Measurements from ENCODE around the gene TNFSF13. TPM values are rescaled to one million over a fixed set of nuclear protein-coding genes. Genes with fewer than 3 reads are reported as not detected.

Gene TNFSF13
- total and polyA plus RNA-seq, 2 of the 4 experiments (the other 2 are of a cell fraction): 1.3 TPM; not detected in 1

DNA sequence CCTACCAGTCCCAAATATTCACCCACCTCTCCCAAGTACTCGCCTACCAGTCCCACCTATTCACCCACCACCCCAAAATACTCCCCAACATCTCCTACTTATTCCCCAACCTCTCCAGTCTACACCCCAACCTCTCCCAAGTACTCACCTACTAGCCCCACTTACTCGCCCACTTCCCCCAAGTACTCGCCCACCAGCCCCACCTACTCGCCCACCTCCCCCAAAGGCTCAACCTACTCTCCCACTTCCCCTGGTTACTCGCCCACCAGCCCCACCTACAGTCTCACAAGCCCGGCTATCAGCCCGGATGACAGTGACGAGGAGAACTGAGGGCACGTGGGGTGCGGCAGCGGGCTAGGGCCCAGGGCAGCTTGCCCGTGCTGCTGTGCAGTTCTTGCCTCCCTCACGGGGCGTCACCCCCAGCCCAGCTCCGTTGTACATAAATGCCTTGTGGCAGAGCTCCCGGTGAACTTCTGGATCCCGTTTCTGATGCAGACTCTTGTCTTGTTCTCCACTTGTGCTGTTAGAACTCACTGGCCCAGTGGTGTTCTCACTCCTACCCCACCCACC is 44.6 kb upstream of the TNFSF13 start:
- Histone ChIP-seq H3K36me3 (ENCODE audit: control insufficient read depth, insufficient read depth, low read length) (peaks cover 57% of the 10 kb centered on the region), H4K5ac (ENCODE audit: low read depth, low read length) (no peak overlapping the region), H3K4me2 (ENCODE audit: low read depth, low read length) (no peak overlapping the region), H4K91ac (ENCODE audit: insufficient read depth, low read depth, low read length) (no peak overlapping the region), H3K4ac (ENCODE audit: low read depth, low read length) (no peak overlapping the region), H2AK9ac (replicated peaks; ENCODE audit: low read depth, low read length, poor library complexity) (no peak overlapping the region), H2AK5ac (ENCODE audit: low read depth, low read length) (no peak overlapping the region), H3K9ac (ENCODE audit: low read depth, low read length) (no peak overlapping the region), H2BK20ac (ENCODE audit: low read depth, low read length) (no peak overlapping the region), H3K9me3 (ENCODE audit: control insufficient read depth, insufficient read depth, low read length) (no peaks in the 10 kb centered on the region), H3K23ac (ENCODE audit: low read depth, low read length) (no peak overlapping the region), H2AFZ (replicated peaks; ENCODE audit: low read length, poor library complexity) (no peak overlapping the region), H4K8ac (ENCODE audit: low read depth in 2 of 2, low read length in 2 of 2) (no peak overlapping the region), H3K27me3 (ENCODE audit: control insufficient read depth, insufficient read depth, low read length) (no peaks in the 10 kb centered on the region), H2BK5ac (ENCODE audit: low read depth, low read length, poor library complexity, severe bottlenecking) (no peak overlapping the region), H3K27ac (ENCODE audit: insufficient read depth, low read length) (no peak overlapping the region), H3K14ac (replicated peaks; ENCODE audit: low read depth, low read length) (no peak overlapping the region), H3K4me3 (ENCODE audit: insufficient read depth, low read depth, low read length) (no peak overlapping the region), H3K9me1 (ENCODE audit: insufficient read depth, low read length) (no peaks in the 10 kb centered on the region), H3K56ac (ENCODE audit: extremely low read depth, insufficient read depth, low read length) (no peak overlapping the region), H3K79me1 (ENCODE audit: low read depth in 1 of 2, low read length in 2 of 2) (0 out of 4 replicates have a peak, but pooled peaks cover 0 to 5% of the 10 kb centered on the region in 2 experiments), H2BK120ac (ENCODE audit: low read depth, low read length) (no peak overlapping the region), H3K4me1 (ENCODE audit: control insufficient read depth, insufficient read depth, low read length) (0 out of 2 replicates have a peak, but pooled peaks cover 1% of the 10 kb centered on the region), H4K20me1 (ENCODE audit: insufficient read depth, low read length) (peaks cover 3% of the 10 kb centered on the region; the same call in 1 of the 2 replicates), H2BK15ac (ENCODE audit: low read depth, low read length) (no peak overlapping the region), H3K18ac (ENCODE audit: low read depth, low read length) (no peak overlapping the region)
- ATAC-seq (ENCODE audit: low read depth): no peak
- intact Hi-C loops (cut with micrococcal nuclease): loop anchor here (1.0 kb wide), 2 partner anchors 47 to 75 kb away; partner anchors contain the start of gene SENP3
- CTCF ChIA-PET: interaction anchor here (0.5 to 3.7 kb wide), 6 partner anchors 9 to 70 kb away, joined by 3 to 24 read pairs (median 3); partner anchors contain the start of genes MPDU1 and SENP3
- no peak for TF ChIP-seq FOS (IDR thresholded peaks at IDR 0.05; ENCODE audit: low read depth, low read length)
- no peak for TF ChIP-seq NFE2L2 (IDR thresholded peaks at IDR 0.05; ENCODE audit: low read depth, low read length)
- TF ChIP-seq ELK1 (IDR thresholded peaks at IDR 0.05; ENCODE audit: borderline replicate concordance, low read depth, low read length): no peak
- TF ChIP-seq CTCF (conservative IDR thresholded peaks at IDR 0.05; ENCODE audit: low read depth, low read length): no peak
- no peak for TF ChIP-seq MAFK (IDR thresholded peaks at IDR 0.05; ENCODE audit: low read depth, low read length)
- TF ChIP-seq SMC3 (IDR thresholded peaks at IDR 0.05; ENCODE audit: low read depth, low read length): no peak
- no peak for TF ChIP-seq RAD21 (IDR thresholded peaks at IDR 0.05; ENCODE audit: low read length)
- no peak for TF ChIP-seq MAZ (IDR thresholded peaks at IDR 0.05; ENCODE audit: borderline replicate concordance, low read depth, low read length)
- no peak for TF ChIP-seq BHLHE40 (IDR thresholded peaks at IDR 0.05; ENCODE audit: low read depth, low read length)
- TF ChIP-seq MXI1 (IDR thresholded peaks at IDR 0.05; ENCODE audit: borderline replicate concordance, low read depth, low read length): no peak
- no peak for TF ChIP-seq RCOR1 (IDR thresholded peaks at IDR 0.05; ENCODE audit: insufficient replicate concordance, low read length)
- TF ChIP-seq RFX5 (IDR thresholded peaks at IDR 0.05; ENCODE audit: low read depth, low read length): no peak
- TF ChIP-seq CHD1 (IDR thresholded peaks at IDR 0.05; ENCODE audit: low read depth, low read length): no peak
- TF ChIP-seq CEBPB (IDR thresholded peaks at IDR 0.05; ENCODE audit: low read depth, low read length): no peak
- TF ChIP-seq, protein P1, sequence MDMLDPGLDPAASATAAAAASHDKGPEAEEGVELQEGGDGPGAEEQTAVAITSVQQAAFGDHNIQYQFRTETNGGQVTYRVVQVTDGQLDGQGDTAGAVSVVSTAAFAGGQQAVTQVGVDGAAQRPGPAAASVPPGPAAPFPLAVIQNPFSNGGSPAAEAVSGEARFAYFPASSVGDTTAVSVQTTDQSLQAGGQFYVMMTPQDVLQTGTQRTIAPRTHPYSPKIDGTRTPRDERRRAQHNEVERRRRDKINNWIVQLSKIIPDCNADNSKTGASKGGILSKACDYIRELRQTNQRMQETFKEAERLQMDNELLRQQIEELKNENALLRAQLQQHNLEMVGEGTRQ (IDR thresholded peaks at IDR 0.05; ENCODE audit: low read depth, low read length): no peak
- no peak for TF ChIP-seq POLR2A (IDR thresholded peaks at IDR 0.05; ENCODE audit: low read depth, low read length)
- in situ Hi-C loops (cut with MboI; ENCODE audit: low sequenced_read_pairs): loop anchor here (5.0 kb wide), 1 partner anchor 38 kb away; no protein-coding TSS in a partner anchor
- DNase-seq: no peak
- dilution Hi-C loops (cut with HindIII; ENCODE audit: low sequenced_read_pairs, unreplicated experiment): no loop called here
- POLR2A ChIA-PET (ENCODE audit: unreplicated experiment): no interaction called here
- BruUV-seq (replicated peaks): TSS peak; percentile 86
- WGBS, 2 experiments (ENCODE audit: extremely low coverage in 2 of 2, insufficient read length in 1 of 2): 71 to 100% methylated on average over 1 to 10 of the region's 17 CpGs

All from IMR-90 (cell line).